Right cardiac atrium (tissue), 5 donors: ENCODE results near the gene SPDEF. TPM values are rescaled to one million over a fixed set of nuclear protein-coding genes. Genes with fewer than 3 reads are reported as not detected.

Experiments
- ATAC-seq, 2 donors: fragments of 200-7000 bp; cut with Tn5 transposase; one replicate each; pipeline versions ENCODE4 v1.8.0 to v1.9.1; 2020; ENCODE audit warnings: moderate library complexity in 2 of 2, mild to moderate bottlenecking in 1 of 2
- DNase-seq, 3 donors: peaks; one replicate each; pipeline ENCODE4 v3.0.0-alpha.2; 2020
- H3K27ac ChIP-seq: one replicate; pipeline ENCODE4 v1.5.1; 2013; ENCODE audit warnings: mild to moderate bottlenecking, low read length, control low read depth, moderate library complexity
- H3K27me3 ChIP-seq: one replicate; pipeline ENCODE4 v1.6.1; 2013; ENCODE audit not compliant: control insufficient read depth, insufficient read depth
- H3K4me1 ChIP-seq: one replicate; pipeline ENCODE4 v1.6.1; 2013; ENCODE audit warnings: low read length; ENCODE audit not compliant: control insufficient read depth, insufficient read depth
- H3K4me3 ChIP-seq: one replicate; pipeline ENCODE4 v1.5.1; 2013; ENCODE audit warnings: low read length, control low read depth
- H3K9me3 ChIP-seq: one replicate; pipeline ENCODE4 v1.6.1; 2013; ENCODE audit warnings: low read length; ENCODE audit not compliant: control insufficient read depth
- WGBS: extraction: QIAGEN DNeasy Blood & Tissue Kit; methylation state at CpG from one replicate; pipeline ENCODE4 v1.1.7; 2013; 5-methylcytosine and 5-hydroxymethylcytosine counted together
- intact Hi-C, 4 donors: fragments of 100-400 bp; cut with DNase I; formaldehyde crosslinking; loops; one replicate each; pipeline versions ENCODE4 v1.11.0 to v1.14.0; 2022 to 2023
- polyA plus RNA-seq: library from polyadenylated mRNA; stranded (reverse); fragments of 200-250 nt; gene quantifications from one replicate; pipeline ENCODE4 v1.2.3, GENCODE V29; 2013
- total RNA-seq, 4 donors: library from RNA; stranded (reverse); fragmentation: NEBNext Ultra II Directional; extraction: Animal tissue kit (Norgen Biotek cat#: 25700); gene quantifications; one replicate each; pipeline ENCODE4 v1.2.1, GENCODE V29; 2021
- donor health status: healthy with polysubstance abuse.
- donor health status: DM: no; HTN: yes; CAD: no.
- donor health status: DM: no; HTN: no; CAD: no.
- donor health status: DM: no; HTN: yes; CAD: no; lungs with severe emphysema.
- donor health status: DM: yes; HTN: yes; CAD: no.

Gene SPDEF
- total and polyA plus RNA-seq, 5 donors = 0.11 to 0.17 (median 0.14) TPM; not detected in 2

GRCh38 chr6:34490390-34491090, 65.6 kb downstream of the SPDEF start:
- no peaks in the 10 kb centered on the region for H3K4me1 ChIP-seq
- H3K27me3 ChIP-seq = no peaks in the 10 kb centered on the region
- intact Hi-C loops = no loop called here
- DNase-seq = no peak
- H3K27ac ChIP-seq = no peak overlapping the region
- 75% methylated on average over 20 of the region's 20 CpGs for WGBS
- ATAC-seq = no peak
- no peaks in the 10 kb centered on the region for H3K9me3 ChIP-seq
- no peak overlapping the region for H3K4me3 ChIP-seq

GRCh38 chr6:34489207-34489805, 66.8 kb downstream of the SPDEF start:
- DNase-seq (no peak), ATAC-seq (no peak)
- Histone ChIP-seq H3K4me1 (no peaks in the 10 kb centered on the region), H3K27ac (no peak overlapping the region), H3K4me3 (no peak overlapping the region), H3K27me3 (no peaks in the 10 kb centered on the region), H3K9me3 (no peaks in the 10 kb centered on the region)
- intact Hi-C loops = no loop called here
- WGBS = 84% methylated on average over 9 of the region's 9 CpGs

Other genes with a start within 250 kb of the SPDEF start
- gene NUDT3, start 163.7 kb downstream of the SPDEF start, total RNA-seq = 10 to 100 TPM; 44.6 to 67.1 (median 51.9) TPM
- gene NUDT3, start 163.7 kb downstream of the SPDEF start, polyA plus RNA-seq = 22.0 TPM
- 100 to 1,000 TPM; 730 to 882 (median 787) TPM for gene RPS10, start 130.3 kb downstream of the SPDEF start, total RNA-seq
- gene RPS10, start 130.3 kb downstream of the SPDEF start, polyA plus RNA-seq = 1,117 TPM
- 10 to 100 TPM in 1 of 4 donors, 1 to 10 TPM in 3; 2.5 to 11.9 (median 9.8) TPM for gene PACSIN1, start 90.3 kb downstream of the SPDEF start, total RNA-seq
- gene PACSIN1, start 90.3 kb downstream of the SPDEF start, polyA plus RNA-seq = 14.0 TPM
- 100 to 1,000 TPM; 120 to 150 (median 134) TPM for gene ILRUN, start 140.4 kb upstream of the SPDEF start, total RNA-seq
- 116 TPM for gene ILRUN, start 140.4 kb upstream of the SPDEF start, polyA plus RNA-seq
- 100 to 1,000 TPM in 3 of 4 donors, 10 to 100 TPM in 1; 88.3 to 155 (median 120) TPM for gene SNRPC, start 201.2 kb upstream of the SPDEF start, total RNA-seq
- 236 TPM for gene SNRPC, start 201.2 kb upstream of the SPDEF start, polyA plus RNA-seq
- gene BLTP3A, start 235.8 kb upstream of the SPDEF start, total RNA-seq = 10 to 100 TPM; 13.0 to 18.8 (median 17.5) TPM
- gene BLTP3A, start 235.8 kb upstream of the SPDEF start, polyA plus RNA-seq = 4.4 TPM